HG02678 (cell line): ENCODE measurements around the gene RASIP1.

ENCODE experiments used
- ATAC-seq: cut with Tn5 transposase; IDR thresholded peaks from one replicate; pipeline ENCODE4 v1.9.1; 2021; ENCODE audit warnings: mild to moderate bottlenecking, moderate library complexity; ENCODE audit not compliant: unreplicated experiment

Gene RASIP1

DNA sequence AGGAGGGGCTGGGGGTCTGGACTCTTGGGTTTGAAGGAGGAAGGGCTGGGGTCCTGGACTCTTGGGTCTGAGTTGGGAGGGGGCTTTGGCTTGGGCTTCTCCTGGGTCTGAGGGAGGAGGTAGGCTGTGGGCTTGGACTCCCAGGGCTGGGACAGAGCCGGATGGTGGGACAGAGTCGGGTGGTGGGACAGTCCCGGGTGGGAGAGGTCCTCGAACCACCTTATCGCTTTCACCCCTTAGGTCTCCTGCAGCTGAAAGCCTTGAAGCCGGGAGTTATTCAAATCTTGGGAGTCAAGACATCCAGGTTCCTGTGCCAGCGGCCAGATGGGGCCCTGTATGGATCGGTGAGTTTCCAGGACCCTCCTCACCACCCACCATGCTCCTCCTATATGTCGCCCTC lies 16.3 kb upstream of the RASIP1 start:
- no peak for ATAC-seq

DNA sequence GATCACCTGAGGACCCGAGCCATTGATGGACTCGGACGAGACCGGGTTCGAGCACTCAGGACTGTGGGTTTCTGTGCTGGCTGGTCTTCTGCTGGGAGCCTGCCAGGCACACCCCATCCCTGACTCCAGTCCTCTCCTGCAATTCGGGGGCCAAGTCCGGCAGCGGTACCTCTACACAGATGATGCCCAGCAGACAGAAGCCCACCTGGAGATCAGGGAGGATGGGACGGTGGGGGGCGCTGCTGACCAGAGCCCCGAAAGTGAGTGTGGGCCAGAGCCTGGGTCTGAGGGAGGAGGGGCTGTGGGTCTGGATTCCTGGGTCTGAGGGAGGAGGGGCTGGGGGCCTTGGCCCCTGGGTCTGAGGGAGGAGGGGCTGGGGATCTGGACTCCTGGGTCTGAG lies 15.8 kb upstream of the RASIP1 start:
- ATAC-seq: no peak

DNA sequence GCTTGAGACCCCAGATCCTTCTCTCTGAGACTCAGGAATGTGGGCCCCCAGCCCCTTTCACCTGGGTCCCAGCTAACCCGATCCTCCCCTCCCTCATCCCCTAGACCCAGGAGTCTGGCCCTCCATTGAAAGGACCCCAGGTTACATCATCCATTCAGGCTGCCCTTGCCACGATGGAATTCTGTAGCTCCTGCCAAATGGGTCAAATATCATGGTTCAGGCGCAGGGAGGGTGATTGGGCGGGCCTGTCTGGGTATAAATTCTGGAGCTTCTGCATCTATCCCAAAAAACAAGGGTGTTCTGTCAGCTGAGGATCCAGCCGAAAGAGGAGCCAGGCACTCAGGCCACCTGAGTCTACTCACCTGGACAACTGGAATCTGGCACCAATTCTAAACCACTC lies 15.4 kb upstream of the RASIP1 start:
- no peak for ATAC-seq

GRCh38 chr19:48755084-48755641 lies 14.8 kb upstream of the RASIP1 start, which contains the start of gene FGF21:
Gene FGF21, plus strand, starts transcription at chr19:48755524. Its CDS starts 713 bp downstream, at chr19:48756237.
- ATAC-seq: no peak

DNA sequence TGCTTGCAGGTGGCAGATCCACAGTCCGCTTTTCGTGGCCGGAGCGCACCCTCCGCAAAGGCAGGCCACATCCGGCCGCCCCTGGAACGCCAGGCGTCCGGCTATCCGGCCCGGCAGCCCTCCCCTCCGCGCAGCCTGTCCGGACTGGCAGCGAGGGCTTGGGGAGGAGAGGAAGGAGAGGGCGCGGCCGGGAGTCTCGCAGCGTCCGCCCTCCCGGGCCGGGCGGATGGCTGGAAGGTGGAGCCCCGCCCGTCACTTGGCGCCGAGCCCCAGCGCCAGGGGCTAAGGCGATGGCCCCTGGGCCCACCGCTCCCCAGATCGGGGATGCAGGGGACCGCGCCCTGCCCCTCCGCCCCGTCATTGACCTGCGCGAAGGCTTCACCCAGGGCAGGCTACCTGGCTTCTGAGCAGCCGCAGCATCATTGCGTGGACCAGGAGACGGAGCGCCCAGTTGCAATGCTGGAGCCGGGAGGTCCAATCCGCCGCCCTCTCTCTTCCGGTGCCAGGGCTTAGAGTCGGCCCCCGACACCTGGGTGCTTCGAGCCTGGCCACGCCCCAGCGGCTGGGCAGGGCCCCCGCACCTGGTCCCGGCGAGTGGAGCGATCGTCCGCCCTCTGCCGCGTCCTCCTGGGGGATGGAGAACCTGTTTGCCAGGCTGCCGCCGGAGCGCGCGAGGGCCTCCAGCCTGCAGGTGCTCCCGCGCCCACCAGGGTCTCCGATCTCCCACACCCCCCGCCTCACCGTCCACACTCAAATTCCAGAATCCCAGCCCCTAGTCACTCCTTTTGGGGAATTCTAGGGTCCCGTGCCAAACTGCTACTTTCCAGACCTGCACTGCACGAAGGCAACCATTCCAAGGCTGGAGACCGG lies 12.3 kb upstream of the RASIP1 start, which contains the start of gene FUT1:
Gene FUT1, minus strand, starts transcription at position 146 of the 870 bp plus-strand sequence. CDS start 1,360 bp downstream, outside the sequence.
- no peak for ATAC-seq

- ATAC-seq: no peak
Measured at GRCh38 chr19:48751845-48752495, 11.6 kb upstream of the RASIP1 start.

DNA sequence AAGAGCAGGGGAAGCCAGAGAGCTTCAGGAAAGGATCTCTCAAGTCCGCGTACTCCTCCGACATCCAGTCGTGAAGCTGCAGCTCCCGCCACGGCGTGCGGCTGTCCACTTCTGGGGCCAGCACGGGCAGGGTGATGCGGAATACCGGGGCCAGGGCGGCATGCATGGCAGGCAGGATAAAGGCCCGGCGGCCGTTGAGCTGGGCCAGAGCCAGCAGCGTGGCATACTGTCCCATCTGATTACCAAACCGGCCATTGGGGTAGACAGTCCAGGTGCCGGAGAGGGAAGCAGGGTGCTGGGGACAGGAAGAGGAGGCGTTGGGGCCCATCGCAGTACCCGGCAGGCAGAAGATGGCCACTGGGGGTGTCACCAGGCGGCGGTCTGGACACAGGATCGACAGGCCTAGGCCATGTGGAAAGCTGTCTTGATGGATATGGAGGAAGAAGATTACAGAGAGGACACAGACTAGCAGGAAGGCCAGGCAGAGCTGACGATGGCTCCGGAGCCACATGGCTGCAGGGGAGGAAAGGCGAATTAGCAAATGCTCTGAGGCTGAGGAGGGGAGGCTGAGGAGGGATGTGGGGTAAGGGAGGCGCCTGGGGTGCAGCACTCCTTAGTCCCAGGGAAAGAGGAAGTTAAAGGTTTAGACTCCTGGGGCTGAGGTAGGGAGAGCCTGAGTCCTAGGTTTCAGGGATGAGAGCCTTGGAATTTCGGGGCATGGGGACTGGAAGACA lies 10.5 kb upstream of the RASIP1 start:
- ATAC-seq: no peak

DNA sequence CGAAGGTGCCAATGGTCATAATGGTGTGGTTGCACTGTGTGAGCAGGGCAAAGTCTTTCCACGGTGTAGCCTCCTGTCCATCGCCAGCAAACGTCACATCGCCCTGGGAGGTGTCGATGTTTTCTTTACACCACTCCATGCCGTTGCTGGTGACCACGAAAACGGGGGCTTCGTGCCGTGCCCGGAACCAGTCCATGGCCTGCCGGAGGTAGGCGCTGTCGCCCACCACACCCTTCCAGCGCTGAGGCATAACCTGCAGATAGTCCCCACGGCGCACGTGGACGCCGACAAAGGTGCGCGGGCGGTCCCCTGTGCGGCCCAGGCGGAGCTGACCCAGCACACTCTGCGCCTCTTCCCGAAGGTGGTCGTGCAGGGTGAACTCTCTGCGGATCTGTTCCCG lies 9.9 kb upstream of the RASIP1 start:
- ATAC-seq: no peak

DNA sequence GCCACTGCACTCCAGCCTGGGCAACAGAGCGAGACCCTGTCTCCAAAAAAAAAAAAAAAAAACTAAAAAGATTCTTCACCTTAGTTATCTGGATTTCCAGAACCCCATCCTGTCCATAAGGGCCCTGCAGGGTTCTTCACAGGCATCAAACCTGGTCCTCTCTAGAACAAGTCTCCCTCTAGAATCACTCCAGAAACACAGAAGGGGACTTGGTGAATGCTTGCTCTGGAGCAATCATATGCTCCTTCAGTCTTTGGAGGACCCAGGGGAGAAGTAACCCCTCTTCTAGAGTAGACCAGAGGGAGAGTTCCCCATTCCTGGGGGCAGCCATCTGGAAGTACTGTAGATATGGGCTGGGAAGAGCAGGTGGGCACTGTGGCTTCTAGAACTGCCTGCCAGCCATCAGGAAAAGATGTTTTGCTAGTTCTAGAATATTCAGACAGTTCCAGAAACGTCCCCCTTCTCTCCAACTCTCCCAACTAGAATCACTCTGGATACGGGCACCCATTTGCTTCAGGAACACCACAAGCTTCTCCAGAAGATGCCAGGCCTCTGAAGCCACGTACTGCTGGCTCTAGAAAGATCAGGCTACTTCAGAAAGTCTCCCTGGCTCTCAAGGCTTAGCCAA lies 9.3 kb upstream of the RASIP1 start:
- no peak for ATAC-seq

- no peak for ATAC-seq
Measured at GRCh38 chr19:48746738-48747575, 6.5 kb upstream of the RASIP1 start, which contains the start of gene IZUMO1. Gene IZUMO1, minus strand, starts transcription at chr19:48746909. Its CDS starts 1,050 bp downstream, at chr19:48745859.

GRCh38 chr19:48746110-48746509 lies 5.7 kb upstream of the RASIP1 start:
- no peak for ATAC-seq

DNA sequence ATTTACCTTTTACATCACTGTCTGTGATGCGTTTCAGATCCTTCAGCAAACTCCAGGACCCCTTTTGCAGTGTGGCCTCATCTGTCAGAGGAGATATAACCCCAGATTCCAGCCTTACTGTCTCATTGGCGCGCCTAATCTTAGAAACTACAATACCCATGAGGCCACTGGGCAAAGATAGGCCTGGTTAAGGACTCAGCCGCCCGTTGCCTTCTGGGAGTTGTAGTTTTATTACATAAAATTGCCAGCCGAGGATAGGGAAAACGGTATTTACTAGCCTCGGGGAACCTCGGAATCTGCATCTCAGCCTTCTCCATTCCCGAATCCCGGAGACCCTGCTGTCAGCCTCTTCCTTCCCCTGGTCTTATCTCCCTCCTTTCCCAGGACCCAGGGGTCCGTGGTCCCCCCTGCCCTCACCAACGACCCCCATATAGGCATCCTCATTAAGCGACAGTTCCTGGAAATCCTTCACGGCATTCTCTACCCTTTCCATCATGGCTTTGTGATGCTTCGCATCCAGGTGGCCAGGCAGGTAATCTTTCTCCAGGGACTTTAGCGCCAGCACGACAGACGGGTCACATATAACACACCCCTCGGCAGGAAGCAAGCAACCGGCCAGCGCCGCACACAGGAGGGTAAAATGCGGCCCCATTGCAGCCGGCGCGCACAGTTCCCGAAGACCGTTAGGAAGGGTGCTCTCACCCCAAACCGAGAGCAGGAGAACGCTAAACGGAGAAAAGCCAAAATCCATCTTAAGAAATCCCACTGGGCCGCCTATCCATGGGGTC lies 5.0 kb upstream of the RASIP1 start:
- ATAC-seq: no peak

GRCh38 chr19:48742096-48742495 lies 1.7 kb upstream of the RASIP1 start:
- ATAC-seq: no peak

GRCh38 chr19:48741129-48741999 lies 954 bp upstream of the RASIP1 start:
- ATAC-seq: no peak

DNA sequence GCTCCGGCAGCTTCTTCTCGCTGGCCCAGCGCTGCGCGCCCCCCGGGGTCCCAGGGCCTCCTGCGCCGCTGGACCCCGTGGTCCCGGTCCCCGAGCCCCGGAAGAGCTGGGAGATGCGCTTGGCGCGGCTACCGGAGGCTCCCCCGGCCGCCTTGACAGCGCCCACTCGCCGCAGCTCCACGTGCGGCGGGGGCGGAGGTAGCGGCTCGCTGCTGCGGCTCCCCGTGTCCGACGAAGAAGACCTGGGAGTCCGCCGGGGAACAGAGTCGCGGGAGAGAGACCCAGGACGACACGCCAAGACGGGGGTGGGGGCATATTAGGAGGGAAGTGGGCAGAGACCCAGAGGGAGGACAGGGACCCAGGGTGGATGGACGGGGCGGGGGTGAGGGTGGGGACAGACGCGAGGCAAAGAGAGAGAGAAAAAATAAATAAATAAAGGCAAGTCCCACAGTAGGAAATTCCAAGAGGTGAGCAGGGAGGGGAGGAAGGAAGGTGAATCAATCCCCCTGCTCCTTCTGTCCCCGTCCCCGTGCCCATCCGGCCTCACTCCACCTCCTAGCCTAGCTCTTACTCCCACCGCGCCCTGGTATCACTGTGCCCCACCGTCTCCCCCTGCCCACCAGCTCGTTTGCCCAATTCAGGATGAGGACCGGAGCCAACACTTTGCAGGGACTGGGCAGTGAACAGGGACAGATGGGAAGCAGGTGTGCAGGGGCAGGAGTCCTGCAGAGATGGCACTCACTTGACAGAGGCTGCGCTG lies 826 bp downstream of the RASIP1 start:
- ATAC-seq: no peak

GRCh38 chr19:48738557-48739403 lies 1.6 kb downstream of the RASIP1 start:
- peak; percentile 88 for ATAC-seq
